Left lung (tissue), 10 donors: ENCODE results near the gene SEC23A. TPM values are rescaled to one million over a fixed set of nuclear protein-coding genes. Genes with fewer than 3 reads are reported as not detected.
"Not testable (repeated sequence)": the region's sequence is repeated elsewhere in the genome, so short reads cannot be mapped to it uniquely, and the experiment has no call there.

Source experiments
- ATAC-seq: fragments of 200-7000 bp; cut with Tn5 transposase; one replicate; pipeline ENCODE4 v1.9.1; 2020; ENCODE audit warnings: moderate library complexity
- DNase-seq, 4 donors: peaks; one replicate each; pipeline ENCODE4 v3.0.0-alpha.2; 2013 to 2020
- H3K27ac ChIP-seq, 2 donors: fragments of 200-600 bp; sonication (generic) in 1 of 2; one replicate each; pipeline versions ENCODE4 v1.5.0 to v1.8.0; 2020 to 2021
- H3K27me3 ChIP-seq, 2 donors: fragments of 200-600 bp; sonication (generic) in 1 of 2; one replicate each; pipeline versions ENCODE4 v1.5.0 to v1.8.0; 2020 to 2021
- H3K36me3 ChIP-seq, 2 donors: fragments of 200-600 bp; sonication (generic) in 1 of 2; one replicate each; pipeline versions ENCODE4 v1.5.0 to v1.8.0; 2020 to 2021
- H3K4me1 ChIP-seq, 2 donors: fragments of 200-600 bp; one replicate each; pipeline ENCODE4 v1.8.0; 2021
- H3K4me3 ChIP-seq, 2 donors: fragments of 200-600 bp; sonication (generic) in 1 of 2; one replicate each; pipeline versions ENCODE4 v1.5.0 to v1.8.0; 2020 to 2021; ENCODE audit warnings: mild to moderate bottlenecking in 1 of 2
- H3K9me3 ChIP-seq, 2 donors: fragments of 200-600 bp; sonication (generic) in 1 of 2; one replicate each; pipeline versions ENCODE4 v1.5.0 to v1.8.0; 2020 to 2021
- CTCF ChIP-seq, 2 donors: fragments of 200-600 bp; sonication (generic) in 1 of 2; IDR thresholded peaks; one replicate each; pipeline versions ENCODE4 v1.5.0 to v1.8.0; 2021; ENCODE audit warnings: antibody characterized with exemption in 2 of 2
- intact Hi-C, 2 donors: fragments of 100-400 bp; cut with DNase I; formaldehyde crosslinking; loops; one replicate each; pipeline versions ENCODE4 v1.11.2 to v1.14.2; 2022
- polyA plus RNA-seq, 6 donors: library from polyadenylated mRNA; unstranded; fragments of 120-200 nt; gene quantifications; one replicate each; pipeline ENCODE4 v1.2.1, GENCODE V29; 2013; ENCODE audit not compliant: insufficient read length in 6 of 6
- total RNA-seq, 2 donors: library from RNA; stranded (reverse); fragmentation: NEBNext Ultra II Directional; extraction: Animal tissue kit (Norgen Biotek cat#: 25700); gene quantifications; one replicate each; pipeline ENCODE4 v1.2.1, GENCODE V29; 2021
- donor health status: DM: no; HTN: yes; CAD: no.
- donor health status: DM: no; HTN: no; CAD: no.

The SEC23A gene
- total and polyA plus RNA-seq, 8 donors = 59.3 to 81.7 (median 65.0) TPM

GRCh38 chr14:39069923-39070322, 33.1 kb downstream of the SEC23A start:
- intact Hi-C loops = no loop called here
- Histone ChIP-seq H3K27ac (no peak overlapping the region), H3K4me3 (no peak overlapping the region), H3K4me1 (no peaks in the 10 kb centered on the region), H3K36me3 (peaks cover 7 to 82% of the 10 kb centered on the region in 2 donors), H3K27me3 (no peaks in the 10 kb centered on the region), H3K9me3 (no peaks in the 10 kb centered on the region)
- no peak for ATAC-seq
- no peak for TF ChIP-seq CTCF (IDR thresholded peaks at IDR 0.05)
- no peak for DNase-seq

GRCh38 chr14:39069169-39069805, 33.7 kb downstream of the SEC23A start:
- peaks cover 10 to 82% of the 10 kb centered on the region in 2 donors for H3K36me3 ChIP-seq
- DNase-seq, H3K27ac ChIP-seq, H3K27me3 ChIP-seq, H3K9me3 ChIP-seq, H3K4me3 ChIP-seq, H3K4me1 ChIP-seq, ATAC-seq, intact Hi-C loops: not testable (repeated sequence)

- DNase-seq (no peak), ATAC-seq (no peak)
- H3K4me3 ChIP-seq = no peak overlapping the region
- no peak for TF ChIP-seq CTCF (IDR thresholded peaks at IDR 0.05)
- H3K27ac ChIP-seq = no peak overlapping the region
- peaks cover 3 to 100% of the 10 kb centered on the region in 2 donors for H3K36me3 ChIP-seq
- no peaks in the 10 kb centered on the region for H3K4me1 ChIP-seq
- peaks cover 6 to 26% of the 10 kb centered on the region in 2 donors for H3K9me3 ChIP-seq
- intact Hi-C loops = no loop called here
- no peaks in the 10 kb centered on the region for H3K27me3 ChIP-seq
Measured at GRCh38 chr14:39060818-39061437, 42.1 kb downstream of the SEC23A start.

DNA sequence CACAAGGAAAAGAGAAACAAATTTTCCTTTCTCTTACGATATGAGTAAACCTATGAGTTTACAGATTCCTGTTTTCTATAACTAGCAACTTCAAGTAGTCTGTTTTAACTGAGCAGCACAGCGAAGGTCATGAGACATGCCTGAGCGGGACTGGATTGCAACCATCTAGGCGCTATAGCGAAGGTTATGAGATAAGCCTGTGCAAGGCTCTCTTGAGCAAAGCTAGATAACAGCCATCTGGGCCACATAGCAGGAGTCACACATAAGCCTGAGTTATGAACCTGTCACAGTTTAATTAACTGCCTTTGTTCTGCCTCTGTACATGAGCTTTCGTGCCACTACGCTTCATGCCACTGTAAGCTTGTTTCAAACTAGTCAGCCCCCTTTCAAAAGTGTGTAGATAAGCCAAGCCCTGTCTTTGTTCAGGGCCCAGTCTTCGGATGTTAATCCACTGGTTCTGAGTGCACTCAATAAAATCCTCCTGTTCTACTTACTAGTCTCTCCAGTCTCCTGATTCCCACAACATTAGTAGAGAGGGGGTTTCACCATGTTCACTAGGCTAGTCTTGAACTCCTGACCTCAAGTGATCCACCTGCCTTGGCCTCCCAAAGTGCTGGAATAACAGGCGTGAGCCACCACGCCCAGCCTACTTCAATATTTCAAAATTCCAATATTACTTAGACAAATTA, 47.1 kb downstream of the SEC23A start:
- intact Hi-C loops = no loop called here
- DNase-seq = no peak
- H3K36me3 ChIP-seq = peaks cover 6 to 100% of the 10 kb centered on the region in 2 donors

DNA sequence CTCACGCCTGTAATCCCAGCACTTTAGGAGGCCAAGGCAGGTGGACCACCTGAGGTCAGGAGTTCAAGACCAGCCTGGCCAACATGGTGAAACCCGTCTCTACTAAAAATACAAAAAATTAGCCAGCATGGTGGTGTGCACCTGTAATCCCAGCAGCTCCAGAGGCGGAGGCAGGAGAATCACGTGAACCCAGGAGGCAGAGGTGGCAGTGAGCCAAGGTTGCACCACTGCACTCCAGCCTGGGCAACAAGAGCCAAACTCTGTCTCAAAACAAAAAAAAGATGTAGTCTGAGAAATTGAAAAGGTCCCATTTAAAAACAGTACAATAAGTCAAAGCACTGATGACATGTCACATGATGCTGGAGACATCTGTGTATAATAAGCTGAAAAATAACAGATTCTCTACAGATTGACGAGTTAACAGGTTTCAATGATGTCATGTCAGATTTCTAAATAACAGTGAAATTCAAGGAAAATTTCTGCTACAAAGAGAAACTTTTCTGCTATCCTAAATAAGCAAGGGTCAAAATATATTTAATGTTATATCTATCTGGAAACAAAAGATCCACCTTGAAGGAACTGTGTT, 50.1 kb downstream of the SEC23A start:
- H3K4me3 ChIP-seq, DNase-seq, H3K4me1 ChIP-seq, H3K27ac ChIP-seq, ATAC-seq, intact Hi-C loops, H3K27me3 ChIP-seq: not testable (repeated sequence)
- Histone ChIP-seq H3K36me3 (peaks cover 11 to 100% of the 10 kb centered on the region in 2 donors), H3K9me3 (peaks cover 6 to 33% of the 10 kb centered on the region in 2 donors)

More for the DNA sequence above, 47.1 kb downstream of the SEC23A start:
- H3K4me3 ChIP-seq = no peak overlapping the region
- H3K27me3 ChIP-seq = no peaks in the 10 kb centered on the region
- ATAC-seq = no peak
- H3K4me1 ChIP-seq = no peaks in the 10 kb centered on the region
- no peak overlapping the region for H3K27ac ChIP-seq
- TF ChIP-seq CTCF (IDR thresholded peaks at IDR 0.05) = no peak
- peaks cover 6 to 40% of the 10 kb centered on the region in 2 donors for H3K9me3 ChIP-seq

- no peak for TF ChIP-seq CTCF (IDR thresholded peaks at IDR 0.05)
- Histone ChIP-seq H3K27ac (no peak overlapping the region), H3K4me3 (no peak overlapping the region), H3K27me3 (no peaks in the 10 kb centered on the region), H3K4me1 (no peaks in the 10 kb centered on the region), H3K36me3 (peaks cover 11 to 100% of the 10 kb centered on the region in 2 donors), H3K9me3 (peaks cover 0 to 9% of the 10 kb centered on the region in 2 donors)
- intact Hi-C loops = no loop called here
- DNase-seq = no peak
- peak; percentile 45 for ATAC-seq
Measured at GRCh38 chr14:39050389-39050788, 52.6 kb downstream of the SEC23A start.

- H3K4me3 ChIP-seq, intact Hi-C loops, H3K9me3 ChIP-seq, H3K27me3 ChIP-seq, H3K4me1 ChIP-seq, H3K27ac ChIP-seq, ATAC-seq, DNase-seq: not testable (repeated sequence)
- H3K36me3 ChIP-seq = peaks cover 5 to 96% of the 10 kb centered on the region in 2 donors
Measured at GRCh38 chr14:39045889-39046288, 57.1 kb downstream of the SEC23A start.
